A549 (cell line): ENCODE measurements around the gene HMGN2. TPM values are rescaled to one million over a fixed set of nuclear protein-coding genes. Genes with fewer than 3 reads are reported as not detected.

Experiments
- ATAC-seq, 2 experiments: fragments of 200-7000 bp in 1 of 2; fragments of >200 bp in 1 of 2; cut with Nextera tagmentation in 1 of 2; cut with Tn5 transposase in 1 of 2; 3 replicates each; pipeline versions ENCODE4 v1.8.0 to v1.9.1; 2018 to 2020; ENCODE audit warnings: mild to moderate bottlenecking in 1 of 2, moderate library complexity in 1 of 2
- CTCF ChIA-PET: fragments of 300-600 bp; sonication (Branson Sonifier 250); formaldehyde crosslinking; extraction: SDS; loops from one replicate; lab custom pipeline; 2021; ENCODE audit warnings: antibody characterized with exemption, inconsistent platforms; lab: Yijun Ruan, JAX
- POLR2A ChIA-PET: fragments of 350-600 bp; formaldehyde crosslinking; extraction: SDS; loops from one replicate; lab custom pipeline; 2021; ENCODE audit warnings: antibody characterized with exemption, inconsistent platforms; lab: Yijun Ruan, JAX
- DNase-seq, 2 experiments: peaks; one replicate each; pipeline versions ENCODE4 v3.0.0 to v3.0.0-alpha.2; 2011 to 2016; ENCODE audit warnings: low read depth in 1 of 2, low spot score in 1 of 2
- FAIRE-seq: peaks from 2 replicates; lab custom pipeline; 2011; peaks lifted over from hg19 to GRCh38; lab: Jason Lieb, UNC
- H3K27ac ChIP-seq, 2 experiments: fragments of >200 bp; sonication (Bioruptor Twin); formaldehyde crosslinking; 3 replicates each; pipeline ENCODE4 v1.5.1; 2016 to 2017
- H3K4me1 ChIP-seq: fragments of >200 bp; sonication (Bioruptor Twin); formaldehyde crosslinking; 3 replicates; pipeline ENCODE4 v1.6.1; 2016
- H3K4me2 ChIP-seq: fragments of >200 bp; sonication (Bioruptor Twin); formaldehyde crosslinking; 3 replicates; pipeline ENCODE4 v1.6.1; 2016
- H3K4me3 ChIP-seq: fragments of >200 bp; sonication (Bioruptor Twin); formaldehyde crosslinking; 3 replicates; pipeline ENCODE4 v1.5.1; 2016
- H3K9me3 ChIP-seq: fragments of >200 bp; sonication (Bioruptor Twin); formaldehyde crosslinking; 3 replicates; pipeline ENCODE4 v1.6.1; 2016
- BHLHE40 ChIP-seq: IDR thresholded peaks from 2 replicates; pipeline ENCODE4 v1.6.1; 2012; ENCODE audit warnings: low read depth, low read length, inconsistent platforms
- CBX8 ChIP-seq: fragments of 200-600 bp; sonication (generic); IDR thresholded peaks from 2 replicates; pipeline ENCODE4 v1.6.1; 2016
- CEBPB ChIP-seq, 2 experiments: fragments of >200 bp in 1 of 2; sonication (Bioruptor Twin) in 1 of 2; formaldehyde crosslinking in 1 of 2; IDR thresholded peaks; 2 replicates each; pipeline ENCODE4 v1.6.1; 2012 to 2016
- EHMT2 ChIP-seq: fragments of 200-600 bp; sonication (generic); IDR thresholded peaks from 2 replicates; pipeline ENCODE4 v1.6.1; 2016; ENCODE audit warnings: antibody characterized with exemption, low read depth, mild to moderate bottlenecking, moderate library complexity
- FOSB ChIP-seq: fragments of 250-450 bp; sonication (Bioruptor Pico); IDR thresholded peaks from 2 replicates; pipeline ENCODE4 v1.5.0; 2020; ENCODE audit warnings: mild to moderate bottlenecking, moderate library complexity
- FOSL2 ChIP-seq, 2 experiments: fragments of 450-650 bp in 1 of 2; fragments of >200 bp in 1 of 2; sonication (Bioruptor Twin) in 1 of 2; formaldehyde crosslinking; IDR thresholded peaks; 2 replicates each; pipeline versions ENCODE4 v1.5.0 to v1.6.1; 2016 to 2020; ENCODE audit warnings: mild to moderate bottlenecking in 1 of 2, moderate library complexity in 1 of 2
- HEYL ChIP-seq: fragments of 250-450 bp; sonication (Bioruptor Pico); IDR thresholded peaks from 2 replicates; pipeline ENCODE4 v1.8.0; 2021; ENCODE audit warnings: mild to moderate bottlenecking, moderate library complexity
- NR3C1 ChIP-seq: fragments of >200 bp; sonication (Bioruptor Twin); formaldehyde crosslinking; IDR thresholded peaks from 3 replicates; pipeline ENCODE4 v1.6.1; 2017
- PHF8 ChIP-seq: fragments of 200-600 bp; sonication (generic); IDR thresholded peaks from 2 replicates; pipeline ENCODE4 v1.6.1; 2016; ENCODE audit warnings: low read depth, mild to moderate bottlenecking, antibody characterized with exemption, moderate library complexity, borderline replicate concordance
- TP53 ChIP-seq: fragments of 250-450 bp; sonication (Bioruptor Pico); IDR thresholded peaks from 2 replicates; pipeline ENCODE4 v1.5.0; 2021; ENCODE audit warnings: mild to moderate bottlenecking, moderate library complexity
- WGBS: methylation state at CpG from one replicate; pipeline ENCODE4 v1.1.6; 2017; ENCODE audit errors: missing lambda C conversion rate; 5-methylcytosine and 5-hydroxymethylcytosine counted together
- polyA plus RNA-seq, 4 experiments: library from polyadenylated mRNA; depleted of rRNA in 3 of 4; stranded (reverse); fragments of >200 nt; fragmentation: RNase III in 1 of 4; extraction: RNeasy Plus Mini Kit Qiagen cat#74134 plus additional on column Dnase treatment in 1 of 4; gene quantifications; 2 replicates in 3 of 4; 3 replicates in 1 of 4; pipeline ENCODE4 v1.2.3, GENCODE V29; 2011 to 2017
- TF ChIP-seq, protein P1 (sequence below): fragments of 200-600 bp; sonication (generic); IDR thresholded peaks from 2 replicates; pipeline ENCODE4 v1.6.1; 2016; ENCODE audit warnings: antibody characterized with exemption, mild to moderate bottlenecking, moderate library complexity
- TF ChIP-seq, protein P2 (sequence below): fragments of 450-650 bp; IDR thresholded peaks from 2 replicates; pipeline ENCODE4 v1.6.1; 2014; ENCODE audit warnings: antibody characterized with exemption
- TF ChIP-seq, protein P3 (sequence below): fragments of >200 bp; sonication (Bioruptor Twin); formaldehyde crosslinking; IDR thresholded peaks from 2 replicates; pipeline ENCODE4 v1.6.1; 2016

HMGN2 gene
- polyA plus RNA-seq, 2 of the 4 experiments (the other 2 are of a cell fraction): 146 to 310 TPM

DNA sequence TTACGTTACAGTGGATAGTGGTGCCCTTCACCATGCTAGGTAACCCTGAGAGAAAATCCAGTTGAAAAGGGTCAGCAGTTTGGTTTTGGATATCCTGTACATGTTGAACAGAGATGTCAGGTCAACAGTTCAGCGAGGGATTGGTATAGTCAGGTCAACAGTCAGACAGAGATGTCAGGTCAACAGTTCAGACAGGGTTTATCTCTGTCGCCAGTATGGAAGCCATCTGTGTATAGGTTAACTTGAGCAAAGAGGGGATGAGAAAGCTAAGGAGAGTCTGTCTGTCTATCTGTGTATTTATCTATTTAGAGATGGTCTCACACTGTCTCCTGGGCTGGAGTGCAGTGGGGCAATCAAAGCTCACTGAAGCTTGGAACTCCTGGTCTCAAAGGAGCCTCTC is 22.4 kb upstream of the HMGN2 start:
- 95% methylated on average over 3 of the region's 3 CpGs for WGBS
- ATAC-seq (no peak), FAIRE-seq (no peak), DNase-seq (no peak)
- ChIA-PET CTCF (interaction anchor here (1.6 kb wide), 1 partner anchor 33 kb away, joined by 4 read pairs; no protein-coding TSS in a partner anchor), POLR2A (no interaction called here)
- Histone ChIP-seq H3K27ac (no peak overlapping the region), H3K4me1 (no peaks in the 10 kb centered on the region), H3K9me3 (no peaks in the 10 kb centered on the region), H3K4me3 (no peak overlapping the region), H3K4me2 (no peak overlapping the region)
- TF ChIP-seq BHLHE40 (no peak), PHF8 (no peak), CEBPB (IDR thresholded peaks at IDR 0.05) (no peak), EHMT2 (no peak), TP53 (CRISPR knock-in tag) (no peak)
- TF ChIP-seq, protein P1, sequence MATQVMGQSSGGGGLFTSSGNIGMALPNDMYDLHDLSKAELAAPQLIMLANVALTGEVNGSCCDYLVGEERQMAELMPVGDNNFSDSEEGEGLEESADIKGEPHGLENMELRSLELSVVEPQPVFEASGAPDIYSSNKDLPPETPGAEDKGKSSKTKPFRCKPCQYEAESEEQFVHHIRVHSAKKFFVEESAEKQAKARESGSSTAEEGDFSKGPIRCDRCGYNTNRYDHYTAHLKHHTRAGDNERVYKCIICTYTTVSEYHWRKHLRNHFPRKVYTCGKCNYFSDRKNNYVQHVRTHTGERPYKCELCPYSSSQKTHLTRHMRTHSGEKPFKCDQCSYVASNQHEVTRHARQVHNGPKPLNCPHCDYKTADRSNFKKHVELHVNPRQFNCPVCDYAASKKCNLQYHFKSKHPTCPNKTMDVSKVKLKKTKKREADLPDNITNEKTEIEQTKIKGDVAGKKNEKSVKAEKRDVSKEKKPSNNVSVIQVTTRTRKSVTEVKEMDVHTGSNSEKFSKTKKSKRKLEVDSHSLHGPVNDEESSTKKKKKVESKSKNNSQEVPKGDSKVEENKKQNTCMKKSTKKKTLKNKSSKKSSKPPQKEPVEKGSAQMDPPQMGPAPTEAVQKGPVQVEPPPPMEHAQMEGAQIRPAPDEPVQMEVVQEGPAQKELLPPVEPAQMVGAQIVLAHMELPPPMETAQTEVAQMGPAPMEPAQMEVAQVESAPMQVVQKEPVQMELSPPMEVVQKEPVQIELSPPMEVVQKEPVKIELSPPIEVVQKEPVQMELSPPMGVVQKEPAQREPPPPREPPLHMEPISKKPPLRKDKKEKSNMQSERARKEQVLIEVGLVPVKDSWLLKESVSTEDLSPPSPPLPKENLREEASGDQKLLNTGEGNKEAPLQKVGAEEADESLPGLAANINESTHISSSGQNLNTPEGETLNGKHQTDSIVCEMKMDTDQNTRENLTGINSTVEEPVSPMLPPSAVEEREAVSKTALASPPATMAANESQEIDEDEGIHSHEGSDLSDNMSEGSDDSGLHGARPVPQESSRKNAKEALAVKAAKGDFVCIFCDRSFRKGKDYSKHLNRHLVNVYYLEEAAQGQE: no peak
- TF ChIP-seq, protein P2, sequence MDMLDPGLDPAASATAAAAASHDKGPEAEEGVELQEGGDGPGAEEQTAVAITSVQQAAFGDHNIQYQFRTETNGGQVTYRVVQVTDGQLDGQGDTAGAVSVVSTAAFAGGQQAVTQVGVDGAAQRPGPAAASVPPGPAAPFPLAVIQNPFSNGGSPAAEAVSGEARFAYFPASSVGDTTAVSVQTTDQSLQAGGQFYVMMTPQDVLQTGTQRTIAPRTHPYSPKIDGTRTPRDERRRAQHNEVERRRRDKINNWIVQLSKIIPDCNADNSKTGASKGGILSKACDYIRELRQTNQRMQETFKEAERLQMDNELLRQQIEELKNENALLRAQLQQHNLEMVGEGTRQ: no peak

DNA sequence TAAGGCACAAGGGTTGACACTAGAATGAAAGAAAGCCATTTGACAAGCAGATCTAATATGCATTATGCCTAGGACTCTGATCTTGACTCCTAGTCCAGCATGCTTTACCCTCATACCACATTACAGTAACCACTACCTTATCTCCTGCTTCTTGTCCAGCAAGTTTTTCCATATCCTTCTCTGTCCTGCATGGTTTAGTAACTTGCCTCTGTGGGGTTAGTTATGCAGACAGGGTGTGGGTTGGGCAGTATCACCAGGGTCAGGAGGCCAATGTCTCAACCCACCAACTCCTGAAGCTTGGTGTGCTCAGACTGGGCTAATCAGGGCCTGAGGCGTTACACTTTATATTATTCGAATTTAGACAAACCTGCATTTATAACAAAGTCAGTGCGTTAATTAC is 21.3 kb upstream of the HMGN2 start:
- no peak for DNase-seq
- H3K4me3 ChIP-seq: no peak overlapping the region
- CTCF ChIA-PET: interaction anchor here (0.7 to 1.6 kb wide), 2 partner anchors 34 to 791 kb away, joined by 3 to 4 read pairs; no protein-coding TSS in a partner anchor
- TF ChIP-seq, protein P2: no peak
- TF ChIP-seq FOSB (CRISPR knock-in tag): no peak
- TF ChIP-seq, protein P3, sequence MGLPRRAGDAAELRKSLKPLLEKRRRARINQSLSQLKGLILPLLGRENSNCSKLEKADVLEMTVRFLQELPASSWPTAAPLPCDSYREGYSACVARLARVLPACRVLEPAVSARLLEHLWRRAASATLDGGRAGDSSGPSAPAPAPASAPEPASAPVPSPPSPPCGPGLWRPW: no peak
- no peak for TF ChIP-seq CBX8
- TF ChIP-seq CEBPB (IDR thresholded peaks at IDR 0.05): no peak
- TF ChIP-seq HEYL: no peak
- TF ChIP-seq, all 56 proteins: peak for 0
- ATAC-seq (no peak), FAIRE-seq (no peak)
- POLR2A ChIA-PET: no interaction called here
- 92% methylated on average over 3 of the region's 3 CpGs for WGBS
- H3K27ac ChIP-seq: no peak overlapping the region
- H3K4me1 ChIP-seq: no peaks in the 10 kb centered on the region
- no peaks in the 10 kb centered on the region for H3K9me3 ChIP-seq
- H3K4me2 ChIP-seq: no peak overlapping the region

DNA sequence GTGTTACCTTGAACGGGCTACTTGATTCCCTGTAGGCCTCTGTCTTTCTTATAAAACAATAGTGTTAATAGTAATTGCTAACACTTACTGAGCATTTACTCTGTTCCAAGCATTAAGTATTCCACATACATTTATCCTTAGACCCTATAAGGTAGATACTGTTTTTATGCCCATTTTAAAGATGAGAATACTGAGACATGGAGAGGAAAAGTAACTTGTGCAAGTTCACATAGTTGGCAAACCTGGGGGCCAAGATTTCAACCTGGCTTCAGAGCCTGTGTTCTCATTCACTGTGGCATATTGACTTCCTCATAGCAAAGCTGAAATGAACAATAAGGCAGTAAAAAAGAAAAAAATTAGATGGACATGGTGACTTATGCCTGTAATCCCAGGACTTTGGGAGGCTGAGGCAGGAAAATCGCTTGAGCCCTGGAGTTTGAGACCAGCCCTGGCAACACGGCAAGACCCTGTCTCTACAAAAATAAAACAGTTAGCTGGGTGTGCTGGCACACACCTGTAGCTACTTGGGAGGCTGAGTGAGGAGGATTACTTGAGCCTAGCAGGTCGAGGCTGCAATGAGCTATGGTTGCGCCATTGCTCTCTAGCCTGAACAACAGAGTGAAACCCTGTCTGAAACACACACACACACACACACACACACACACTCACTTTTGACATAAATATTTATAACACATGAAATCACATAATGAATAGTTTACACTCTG is 19.6 kb upstream of the HMGN2 start:
- Histone ChIP-seq H3K9me3 (no peaks in the 10 kb centered on the region), H3K4me1 (no peaks in the 10 kb centered on the region), H3K27ac (no peak overlapping the region), H3K4me3 (no peak overlapping the region), H3K4me2 (no peak overlapping the region)
- FAIRE-seq: no peak
- 94% methylated on average over 5 of the region's 5 CpGs for WGBS
- TF ChIP-seq FOSL2 (IDR thresholded peaks at IDR 0.05) (no peak), FOSL2 (CRISPR knock-in tag; IDR thresholded peaks at IDR 0.05) (no peak), EHMT2 (no peak), NR3C1 (no peak)
- ChIA-PET POLR2A (no interaction called here), CTCF (interaction anchor here (0.6 kb wide), 1 partner anchor 35 kb away, joined by 4 read pairs; no protein-coding TSS in a partner anchor)
- no peak for DNase-seq
- ATAC-seq: no peak
